Activated CD4-positive, alpha-beta T cell treated with anti-CD3 and anti-CD28 coated beads, Interleukin-2, amount 10 ng/mL, durations not matched to agents 7 days and 5 days (primary cell): ENCODE data around the gene ANO3. TPM values are rescaled to one million over a fixed set of nuclear protein-coding genes. Genes with fewer than 3 reads are reported as not detected.

Experiments
- CTCF ChIA-PET: fragments of 350-600 bp; sonication (Branson Sonifier 250); formaldehyde crosslinking; loops from one replicate; lab custom pipeline; 2021; ENCODE audit warnings: antibody characterized with exemption; lab: Charles Lee
- POLR2A ChIA-PET: fragments of 350-600 bp; sonication (Branson Sonifier 250); formaldehyde crosslinking; loops from one replicate; lab custom pipeline; 2021; ENCODE audit warnings: antibody characterized with exemption; lab: Charles Lee
- DNase-seq: peaks from one replicate; pipeline ENCODE4 v3.0.0-alpha.2; 2020
- H3K27ac Mint-ChIP-seq: one replicate; pipeline ENCODE4 v1.8.0; 2021; ENCODE audit warnings: mild to moderate bottlenecking, moderate library complexity, mixed read lengths
- H3K27me3 Mint-ChIP-seq: one replicate; pipeline ENCODE4 v1.8.0; 2021; ENCODE audit warnings: mixed read lengths
- H3K36me3 Mint-ChIP-seq: one replicate; pipeline ENCODE4 v1.8.0; 2021; ENCODE audit warnings: low read depth, mixed read lengths
- H3K4me1 Mint-ChIP-seq: one replicate; pipeline ENCODE4 v1.8.0; 2021; ENCODE audit warnings: mixed read lengths
- H3K4me3 Mint-ChIP-seq: one replicate; pipeline ENCODE4 v1.8.0; 2021; ENCODE audit warnings: mild to moderate bottlenecking, moderate library complexity, mixed read lengths
- H3K9me3 Mint-ChIP-seq: one replicate; pipeline ENCODE4 v1.8.0; 2021; ENCODE audit warnings: mixed read lengths
- total RNA-seq, 2 experiments: library from RNA; stranded (reverse); gene quantifications; one replicate each; pipeline ENCODE4 v1.2.3, GENCODE V29; 2021

Gene ANO3
- total RNA-seq, 2 experiments from 2014 or later: not detected

- Mint-ChIP-seq H3K4me1 (no peaks in the 10 kb centered on the region), H3K36me3 (no peaks in the 10 kb centered on the region), H3K27me3 (no peaks in the 10 kb centered on the region), H3K4me3 (no peak overlapping the region), H3K27ac (no peak overlapping the region), H3K9me3 (peaks cover 2% of the 10 kb centered on the region)
- ChIA-PET CTCF (no interaction called here), POLR2A (no interaction called here)
- DNase-seq: no peak
Observed at GRCh38 chr11:26410706-26411366, 78.9 kb downstream of the ANO3 start.

GRCh38 chr11:26412955-26413354 lies 81.0 kb downstream of the ANO3 start:
- ChIA-PET CTCF (no interaction called here), POLR2A (no interaction called here)
- H3K36me3 Mint-ChIP-seq: no peaks in the 10 kb centered on the region
- H3K9me3 Mint-ChIP-seq: peaks cover 2% of the 10 kb centered on the region
- H3K4me1 Mint-ChIP-seq: no peaks in the 10 kb centered on the region
- H3K27me3 Mint-ChIP-seq: no peaks in the 10 kb centered on the region
- no peak overlapping the region for H3K27ac Mint-ChIP-seq
- no peak overlapping the region for H3K4me3 Mint-ChIP-seq
- DNase-seq: no peak

- Mint-ChIP-seq H3K4me1 (no peaks in the 10 kb centered on the region), H3K27me3 (no peaks in the 10 kb centered on the region), H3K36me3 (no peaks in the 10 kb centered on the region), H3K9me3 (peaks cover 3% of the 10 kb centered on the region), H3K4me3 (no peak overlapping the region), H3K27ac (no peak overlapping the region)
- ChIA-PET POLR2A (no interaction called here), CTCF (no interaction called here)
- DNase-seq: no peak
Observed at GRCh38 chr11:26418386-26418912, 86.5 kb downstream of the ANO3 start.

- H3K36me3 Mint-ChIP-seq: no peaks in the 10 kb centered on the region
Observed at GRCh38 chr11:26420331-26420730, 88.4 kb downstream of the ANO3 start.

GRCh38 chr11:26424255-26424654 lies 92.3 kb downstream of the ANO3 start:
- peaks cover 6% of the 10 kb centered on the region for H3K9me3 Mint-ChIP-seq
- CTCF ChIA-PET: no interaction called here
- no peak for DNase-seq
- H3K27ac Mint-ChIP-seq: no peak overlapping the region
- no peaks in the 10 kb centered on the region for H3K27me3 Mint-ChIP-seq
- H3K4me1 Mint-ChIP-seq: no peaks in the 10 kb centered on the region
- POLR2A ChIA-PET: no interaction called here
- H3K4me3 Mint-ChIP-seq: no peak overlapping the region
- H3K36me3 Mint-ChIP-seq: no peaks in the 10 kb centered on the region

More at GRCh38 chr11:26420331-26420730, 88.4 kb downstream of the ANO3 start:
- H3K4me3 Mint-ChIP-seq: no peak overlapping the region
- H3K9me3 Mint-ChIP-seq: peaks cover 3% of the 10 kb centered on the region
- DNase-seq: no peak
- H3K4me1 Mint-ChIP-seq: no peaks in the 10 kb centered on the region
- no peaks in the 10 kb centered on the region for H3K27me3 Mint-ChIP-seq
- POLR2A ChIA-PET: no interaction called here
- no peak overlapping the region for H3K27ac Mint-ChIP-seq
- CTCF ChIA-PET: no interaction called here

- no peak overlapping the region for H3K4me3 Mint-ChIP-seq
- POLR2A ChIA-PET: no interaction called here
- H3K27me3 Mint-ChIP-seq: no peaks in the 10 kb centered on the region
- no peaks in the 10 kb centered on the region for H3K36me3 Mint-ChIP-seq
- CTCF ChIA-PET: no interaction called here
- H3K4me1 Mint-ChIP-seq: no peaks in the 10 kb centered on the region
- no peak overlapping the region for H3K27ac Mint-ChIP-seq
- H3K9me3 Mint-ChIP-seq: peaks cover 2% of the 10 kb centered on the region
- DNase-seq: no peak
Observed at GRCh38 chr11:26439854-26440253, 107.9 kb downstream of the ANO3 start.

- H3K27me3 Mint-ChIP-seq: no peaks in the 10 kb centered on the region
- CTCF ChIA-PET: no interaction called here
- H3K27ac Mint-ChIP-seq: no peak overlapping the region
- DNase-seq: no peak
- POLR2A ChIA-PET: no interaction called here
- peaks cover 2% of the 10 kb centered on the region for H3K9me3 Mint-ChIP-seq
- no peaks in the 10 kb centered on the region for H3K4me1 Mint-ChIP-seq
- no peak overlapping the region for H3K4me3 Mint-ChIP-seq
- no peaks in the 10 kb centered on the region for H3K36me3 Mint-ChIP-seq
Observed at GRCh38 chr11:26442131-26442530, 110.2 kb downstream of the ANO3 start.

- no peak for DNase-seq
- Mint-ChIP-seq H3K36me3 (no peaks in the 10 kb centered on the region), H3K27ac (no peak overlapping the region), H3K9me3 (no peaks in the 10 kb centered on the region), H3K27me3 (no peaks in the 10 kb centered on the region), H3K4me3 (no peak overlapping the region), H3K4me1 (no peaks in the 10 kb centered on the region)
- ChIA-PET POLR2A (no interaction called here), CTCF (no interaction called here)
Observed at GRCh38 chr11:26443617-26444016, 111.7 kb downstream of the ANO3 start.

GRCh38 chr11:26457636-26458035 lies 125.7 kb downstream of the ANO3 start:
- CTCF ChIA-PET: no interaction called here

GRCh38 chr11:26465274-26465673 lies 133.3 kb downstream of the ANO3 start:
- CTCF ChIA-PET: no interaction called here
- Mint-ChIP-seq H3K4me3 (no peak overlapping the region), H3K36me3 (no peaks in the 10 kb centered on the region), H3K9me3 (no peaks in the 10 kb centered on the region), H3K4me1 (no peaks in the 10 kb centered on the region), H3K27ac (no peak overlapping the region), H3K27me3 (no peaks in the 10 kb centered on the region)
- POLR2A ChIA-PET: no interaction called here
- no peak for DNase-seq

More at GRCh38 chr11:26457636-26458035, 125.7 kb downstream of the ANO3 start:
- DNase-seq: no peak
- H3K27ac Mint-ChIP-seq: no peak overlapping the region
- no peaks in the 10 kb centered on the region for H3K4me1 Mint-ChIP-seq
- no peaks in the 10 kb centered on the region for H3K27me3 Mint-ChIP-seq
- H3K4me3 Mint-ChIP-seq: no peak overlapping the region
- H3K36me3 Mint-ChIP-seq: no peaks in the 10 kb centered on the region
- POLR2A ChIA-PET: no interaction called here
- H3K9me3 Mint-ChIP-seq: peaks cover 2% of the 10 kb centered on the region

GRCh38 chr11:26467506-26467905 lies 135.6 kb downstream of the ANO3 start:
- CTCF ChIA-PET: no interaction called here
- Mint-ChIP-seq H3K27ac (no peak overlapping the region), H3K9me3 (no peaks in the 10 kb centered on the region), H3K4me3 (no peak overlapping the region), H3K4me1 (no peaks in the 10 kb centered on the region), H3K36me3 (no peaks in the 10 kb centered on the region), H3K27me3 (no peaks in the 10 kb centered on the region)
- no peak for DNase-seq
- POLR2A ChIA-PET: no interaction called here

- ChIA-PET CTCF (no interaction called here), POLR2A (no interaction called here)
- H3K4me3 Mint-ChIP-seq: no peak overlapping the region
- no peaks in the 10 kb centered on the region for H3K27me3 Mint-ChIP-seq
- H3K4me1 Mint-ChIP-seq: no peaks in the 10 kb centered on the region
- no peaks in the 10 kb centered on the region for H3K36me3 Mint-ChIP-seq
- no peaks in the 10 kb centered on the region for H3K9me3 Mint-ChIP-seq
- DNase-seq: no peak
- H3K27ac Mint-ChIP-seq: no peak overlapping the region
Observed at GRCh38 chr11:26470992-26471391, 139.1 kb downstream of the ANO3 start.

GRCh38 chr11:26473216-26474194 lies 141.6 kb downstream of the ANO3 start:
- Mint-ChIP-seq H3K9me3 (no peaks in the 10 kb centered on the region), H3K27me3 (no peaks in the 10 kb centered on the region), H3K36me3 (no peaks in the 10 kb centered on the region), H3K4me1 (no peaks in the 10 kb centered on the region), H3K4me3 (no peak overlapping the region), H3K27ac (no peak overlapping the region)
- DNase-seq: no peak
- ChIA-PET CTCF (no interaction called here), POLR2A (no interaction called here)
